Liver (tissue), 9 donors: ENCODE results near the gene ULK3. TPM values are rescaled to one million over a fixed set of nuclear protein-coding genes. Genes with fewer than 3 reads are reported as not detected.

Source experiments
- DNase-seq: peaks from one replicate; pipeline ENCODE4 v3.0.0-alpha.2; 2017; ENCODE audit warnings: low spot score
- H3K27ac ChIP-seq, 2 donors: one replicate each; pipeline ENCODE4 v1.7.0; 2013; ENCODE audit warnings: inconsistent platforms in 2 of 2, low read length in 2 of 2, control low read depth in 1 of 2, low read depth in 1 of 2, mild to moderate bottlenecking in 1 of 2
- H3K27me3 ChIP-seq, 4 donors: one replicate each; pipeline versions ENCODE4 v1.6.1 to v1.7.0; 2013; ENCODE audit warnings: low read length in 3 of 4, inconsistent platforms in 1 of 4, mild to moderate bottlenecking in 1 of 4, moderate library complexity in 1 of 4; ENCODE audit not compliant: control insufficient read depth in 4 of 4, insufficient read depth in 4 of 4
- H3K36me3 ChIP-seq, 4 donors: one replicate each; pipeline versions ENCODE4 v1.6.1 to v1.7.0; 2013; ENCODE audit warnings: low read length in 3 of 4, mild to moderate bottlenecking in 3 of 4, low read depth in 1 of 4, moderate library complexity in 1 of 4; ENCODE audit not compliant: control insufficient read depth in 4 of 4, insufficient read depth in 3 of 4
- H3K4me1 ChIP-seq, 4 donors: one replicate each; pipeline versions ENCODE4 v1.6.1 to v1.7.0; 2013; ENCODE audit warnings: low read length in 3 of 4, mild to moderate bottlenecking in 3 of 4, moderate library complexity in 1 of 4; ENCODE audit not compliant: control insufficient read depth in 4 of 4, insufficient read depth in 4 of 4
- H3K4me3 ChIP-seq, 3 donors: one replicate each; pipeline versions ENCODE4 v1.6.1 to v1.7.0; 2013; ENCODE audit warnings: low read length in 3 of 3, control low read depth in 1 of 3, low read depth in 1 of 3, mild to moderate bottlenecking in 1 of 3
- H3K9ac ChIP-seq, 2 donors: one replicate each; pipeline ENCODE4 v1.7.0; 2013; ENCODE audit warnings: low read length in 2 of 2, mild to moderate bottlenecking in 2 of 2, moderate library complexity in 2 of 2, control low read depth in 1 of 2, low read depth in 1 of 2
- H3K9me3 ChIP-seq, 4 donors: one replicate each; pipeline versions ENCODE4 v1.6.1 to v1.7.0; 2013; ENCODE audit warnings: low read length in 3 of 4; ENCODE audit not compliant: control insufficient read depth in 4 of 4
- CTCF ChIP-seq: fragments of 150-350 bp; IDR thresholded peaks from 2 replicates; pipeline ENCODE4 v1.5.1; 2017; ENCODE audit warnings: improper control_type of control experiment, low read depth, low read length; ENCODE audit not compliant: missing input control
- EGR1 ChIP-seq, 2 donors: IDR thresholded peaks; 2 replicates each; pipeline ENCODE4 v1.6.1; 2016 to 2018; ENCODE audit warnings: antibody characterized with exemption in 2 of 2, low read depth in 2 of 2
- FOXA1 ChIP-seq: IDR thresholded peaks from 2 replicates; pipeline ENCODE4 v1.6.1; 2016; ENCODE audit warnings: antibody characterized with exemption
- FOXA2 ChIP-seq: IDR thresholded peaks from 2 replicates; pipeline ENCODE4 v1.6.1; 2016; ENCODE audit warnings: antibody characterized with exemption
- GABPA ChIP-seq, 2 donors: IDR thresholded peaks in 1 of 2; conservative IDR thresholded peaks in 1 of 2; 2 replicates each; pipeline ENCODE4 v1.6.1; 2016; ENCODE audit warnings: antibody characterized with exemption in 2 of 2, mild to moderate bottlenecking in 1 of 2, moderate library complexity in 1 of 2
- HNF4A ChIP-seq, 2 donors: conservative IDR thresholded peaks; 2 replicates each; pipeline ENCODE4 v1.6.1; 2016; ENCODE audit warnings: antibody characterized with exemption in 2 of 2, mild to moderate bottlenecking in 2 of 2
- HNF4G ChIP-seq: IDR thresholded peaks from 2 replicates; pipeline ENCODE4 v1.6.1; 2016; ENCODE audit warnings: antibody characterized with exemption
- JUND ChIP-seq, 2 donors: IDR thresholded peaks; 2 replicates each; pipeline ENCODE4 v1.6.1; 2016; ENCODE audit warnings: antibody characterized with exemption in 2 of 2
- MAX ChIP-seq: IDR thresholded peaks from 2 replicates; pipeline ENCODE4 v1.6.1; 2016; ENCODE audit warnings: antibody characterized with exemption
- NR2F2 ChIP-seq: IDR thresholded peaks from 2 replicates; pipeline ENCODE4 v1.6.1; 2016; ENCODE audit warnings: antibody characterized with exemption
- RAD21 ChIP-seq, 2 donors: IDR thresholded peaks; 2 replicates each; pipeline ENCODE4 v1.6.1; 2016; ENCODE audit warnings: antibody characterized with exemption in 2 of 2, mild to moderate bottlenecking in 2 of 2
- RXRA ChIP-seq, 2 donors: IDR thresholded peaks; 2 replicates each; pipeline ENCODE4 v1.6.1; 2017 to 2018; ENCODE audit warnings: antibody characterized with exemption in 2 of 2, mild to moderate bottlenecking in 1 of 2
- SP1 ChIP-seq: IDR thresholded peaks from 2 replicates; pipeline ENCODE4 v1.6.1; 2018; ENCODE audit warnings: antibody characterized with exemption, mild to moderate bottlenecking
- TAF1 ChIP-seq: conservative IDR thresholded peaks from 2 replicates; pipeline ENCODE4 v1.6.1; 2016; ENCODE audit warnings: antibody characterized with exemption, mild to moderate bottlenecking
- YY1 ChIP-seq: IDR thresholded peaks from 2 replicates; pipeline ENCODE4 v1.6.1; 2016; ENCODE audit warnings: antibody characterized with exemption, mild to moderate bottlenecking
- ZBTB33 ChIP-seq: IDR thresholded peaks from 2 replicates; pipeline ENCODE4 v1.6.1; 2016; ENCODE audit warnings: antibody characterized with exemption
- WGBS: extraction: QIAGEN DNeasy Blood & Tissue Kit; methylation state at CpG from one replicate; pipeline ENCODE4 v1.1.7; 2013; 5-methylcytosine and 5-hydroxymethylcytosine counted together
- polyA plus RNA-seq, 2 donors: library from polyadenylated mRNA; stranded (reverse) in 1 of 2; unstranded in 1 of 2; fragments of 200-250 nt in 1 of 2; fragments of >200 nt in 1 of 2; fragmentation: Nextera tagmentation in 1 of 2; extraction: Ambion mirVana in 1 of 2; gene quantifications; one replicate each; pipeline versions ENCODE4 v1.2.1 to v1.2.3, GENCODE V29; 2013 to 2015
- total RNA-seq, 2 donors: library from RNA; depleted of rRNA; stranded (reverse); fragments of >200 nt; gene quantifications; one replicate each; pipeline ENCODE4 v1.2.3, GENCODE V29; 2014
- TF ChIP-seq, protein P1 (sequence below): IDR thresholded peaks from 2 replicates; pipeline ENCODE4 v1.6.1; 2016; ENCODE audit warnings: antibody characterized with exemption
- TF ChIP-seq, protein P2 (sequence below): IDR thresholded peaks from 2 replicates; pipeline ENCODE4 v1.6.1; 2016; ENCODE audit warnings: antibody characterized with exemption, mild to moderate bottlenecking
- donor health status: healthy.
- donor health status: healthy.
- donor health status: healthy.
- donor health status: healthy.
- donor health status: healthy.

ULK3 gene
- total and polyA plus RNA-seq, 4 donors: 13.1 to 35.5 (median 21.4) TPM

GRCh38 chr15:74804935-74805334 is 38.0 kb downstream of the ULK3 start:
- 87% methylated on average over 6 of the region's 6 CpGs for WGBS
- H3K27me3 ChIP-seq: no peaks in the 10 kb centered on the region
- TF ChIP-seq HNF4G: no peak
- no peak for TF ChIP-seq NR2F2
- TF ChIP-seq, protein P1, sequence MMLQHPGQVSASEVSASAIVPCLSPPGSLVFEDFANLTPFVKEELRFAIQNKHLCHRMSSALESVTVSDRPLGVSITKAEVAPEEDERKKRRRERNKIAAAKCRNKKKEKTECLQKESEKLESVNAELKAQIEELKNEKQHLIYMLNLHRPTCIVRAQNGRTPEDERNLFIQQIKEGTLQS: no peak
- H3K9me3 ChIP-seq: no peaks in the 10 kb centered on the region
- DNase-seq: no peak
- no peak overlapping the region for H3K9ac ChIP-seq
- H3K4me3 ChIP-seq: no peak overlapping the region
- no peak overlapping the region for H3K27ac ChIP-seq
- H3K4me1 ChIP-seq: peaks cover 0 to 16% (median 7%) of the 10 kb centered on the region in 4 donors
- H3K36me3 ChIP-seq: peaks cover 8 to 34% (median 27%) of the 10 kb centered on the region in 4 donors

- no peak for TF ChIP-seq HNF4G
- TF ChIP-seq RAD21 (IDR thresholded peaks at IDR 0.05): no peak
- TF ChIP-seq SP1: no peak
- TF ChIP-seq TAF1: no peak
- TF ChIP-seq RXRA (IDR thresholded peaks at IDR 0.05): no peak
- TF ChIP-seq JUND (IDR thresholded peaks at IDR 0.05): no peak
- no peak for TF ChIP-seq YY1
- H3K9ac ChIP-seq: no peak overlapping the region
- no peaks in the 10 kb centered on the region for H3K27me3 ChIP-seq
- no peak overlapping the region for H3K4me3 ChIP-seq
- H3K27ac ChIP-seq: no peak overlapping the region
- peaks cover 8 to 39% (median 27%) of the 10 kb centered on the region in 4 donors for H3K36me3 ChIP-seq
- DNase-seq: no peak
- H3K4me1 ChIP-seq: peaks cover 14 to 32% (median 25%) of the 10 kb centered on the region in 4 donors
- no peaks in the 10 kb centered on the region for H3K9me3 ChIP-seq
- WGBS: 93% methylated on average over 31 of the region's 31 CpGs
These were observed 40.0 kb downstream of the ULK3 start for GRCh38 chr15:74802862-74803447.

- 95% methylated on average over 20 of the region's 20 CpGs for WGBS
- H3K27ac ChIP-seq: no peak overlapping the region
- DNase-seq: no peak
- H3K4me3 ChIP-seq: no peak overlapping the region
- no peaks in the 10 kb centered on the region for H3K9me3 ChIP-seq
- peaks cover 17 to 35% (median 31%) of the 10 kb centered on the region in 4 donors for H3K4me1 ChIP-seq
- TF ChIP-seq, protein P1: no peak
- TF ChIP-seq RXRA (IDR thresholded peaks at IDR 0.05): no peak
- no peak for TF ChIP-seq JUND (IDR thresholded peaks at IDR 0.05)
- TF ChIP-seq GABPA (IDR thresholded peaks at IDR 0.05 in 1 of 2, conservative IDR thresholded peaks at IDR 0.05 in 1 of 2): no peak
- TF ChIP-seq, protein P2, sequence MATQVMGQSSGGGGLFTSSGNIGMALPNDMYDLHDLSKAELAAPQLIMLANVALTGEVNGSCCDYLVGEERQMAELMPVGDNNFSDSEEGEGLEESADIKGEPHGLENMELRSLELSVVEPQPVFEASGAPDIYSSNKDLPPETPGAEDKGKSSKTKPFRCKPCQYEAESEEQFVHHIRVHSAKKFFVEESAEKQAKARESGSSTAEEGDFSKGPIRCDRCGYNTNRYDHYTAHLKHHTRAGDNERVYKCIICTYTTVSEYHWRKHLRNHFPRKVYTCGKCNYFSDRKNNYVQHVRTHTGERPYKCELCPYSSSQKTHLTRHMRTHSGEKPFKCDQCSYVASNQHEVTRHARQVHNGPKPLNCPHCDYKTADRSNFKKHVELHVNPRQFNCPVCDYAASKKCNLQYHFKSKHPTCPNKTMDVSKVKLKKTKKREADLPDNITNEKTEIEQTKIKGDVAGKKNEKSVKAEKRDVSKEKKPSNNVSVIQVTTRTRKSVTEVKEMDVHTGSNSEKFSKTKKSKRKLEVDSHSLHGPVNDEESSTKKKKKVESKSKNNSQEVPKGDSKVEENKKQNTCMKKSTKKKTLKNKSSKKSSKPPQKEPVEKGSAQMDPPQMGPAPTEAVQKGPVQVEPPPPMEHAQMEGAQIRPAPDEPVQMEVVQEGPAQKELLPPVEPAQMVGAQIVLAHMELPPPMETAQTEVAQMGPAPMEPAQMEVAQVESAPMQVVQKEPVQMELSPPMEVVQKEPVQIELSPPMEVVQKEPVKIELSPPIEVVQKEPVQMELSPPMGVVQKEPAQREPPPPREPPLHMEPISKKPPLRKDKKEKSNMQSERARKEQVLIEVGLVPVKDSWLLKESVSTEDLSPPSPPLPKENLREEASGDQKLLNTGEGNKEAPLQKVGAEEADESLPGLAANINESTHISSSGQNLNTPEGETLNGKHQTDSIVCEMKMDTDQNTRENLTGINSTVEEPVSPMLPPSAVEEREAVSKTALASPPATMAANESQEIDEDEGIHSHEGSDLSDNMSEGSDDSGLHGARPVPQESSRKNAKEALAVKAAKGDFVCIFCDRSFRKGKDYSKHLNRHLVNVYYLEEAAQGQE: no peak
- TF ChIP-seq YY1: no peak
- TF ChIP-seq ZBTB33: no peak
- TF ChIP-seq RAD21 (IDR thresholded peaks at IDR 0.05): no peak
- TF ChIP-seq NR2F2: no peak
- TF ChIP-seq MAX: no peak
- no peak for TF ChIP-seq HNF4A (conservative IDR thresholded peaks at IDR 0.05)
- no peak for TF ChIP-seq SP1
- TF ChIP-seq TAF1: no peak
- TF ChIP-seq HNF4G: no peak
- TF ChIP-seq FOXA2: no peak
- no peak for TF ChIP-seq EGR1 (IDR thresholded peaks at IDR 0.05; ENCODE audit: low read depth in 2 of 2)
- TF ChIP-seq CTCF: no peak
- TF ChIP-seq FOXA1: no peak
- no peaks in the 10 kb centered on the region for H3K27me3 ChIP-seq
- H3K9ac ChIP-seq: no peak overlapping the region
- peaks cover 8 to 39% (median 27%) of the 10 kb centered on the region in 4 donors for H3K36me3 ChIP-seq
These were observed 40.7 kb downstream of the ULK3 start for GRCh38 chr15:74802290-74802689.
